GM21737 (cell line): ENCODE measurements around the gene NCOR1.
A peak's percentile ranks its signal among the peaks of the same experiment; 100 is the strongest.
"Not testable (repeated sequence)": the region's sequence is repeated elsewhere in the genome, so short reads cannot be mapped to it uniquely, and the experiment has no call there.

Experiments used
- ATAC-seq: cut with Tn5 transposase; IDR thresholded peaks from one replicate; pipeline ENCODE4 v1.9.1; 2021; ENCODE audit warnings: mild to moderate bottlenecking, moderate library complexity; ENCODE audit not compliant: unreplicated experiment

Gene NCOR1

GRCh38 chr17:16215965-16216316 is 607 bp upstream of the NCOR1 start:
- ATAC-seq: peak; percentile 1

- ATAC-seq: peak; percentile 34
Observed at GRCh38 chr17:16215002-16215272, 397 bp downstream of the NCOR1 start.

- no peak for ATAC-seq
Observed at GRCh38 chr17:16214190-16215001, 938 bp downstream of the NCOR1 start.

- no peak for ATAC-seq
Observed at GRCh38 chr17:16212793-16213192, 2.5 kb downstream of the NCOR1 start.

- ATAC-seq: no peak
Observed at GRCh38 chr17:16211590-16211989, 3.7 kb downstream of the NCOR1 start.

- not testable (repeated sequence) for ATAC-seq
Observed at GRCh38 chr17:16204763-16205162, 10.6 kb downstream of the NCOR1 start.

GRCh38 chr17:16202554-16203500 is 12.5 kb downstream of the NCOR1 start:
- not testable (repeated sequence) for ATAC-seq

- ATAC-seq: not testable (repeated sequence)
Observed at GRCh38 chr17:16201693-16202131, 13.6 kb downstream of the NCOR1 start.

GRCh38 chr17:16199093-16199492 is 16.2 kb downstream of the NCOR1 start:
- ATAC-seq: no peak

- no peak for ATAC-seq
Observed at GRCh38 chr17:16197276-16197675, 18.1 kb downstream of the NCOR1 start.

- ATAC-seq: not testable (repeated sequence)
Observed at GRCh38 chr17:16194307-16194835, 21.0 kb downstream of the NCOR1 start.

- no peak for ATAC-seq
Observed at GRCh38 chr17:16191604-16192003, 23.7 kb downstream of the NCOR1 start.

GRCh38 chr17:16190703-16191360 is 24.5 kb downstream of the NCOR1 start:
- no peak for ATAC-seq

GRCh38 chr17:16189791-16190348 is 25.5 kb downstream of the NCOR1 start:
- ATAC-seq: no peak

- ATAC-seq: no peak
Observed at GRCh38 chr17:16187642-16188041, 27.7 kb downstream of the NCOR1 start.

GRCh38 chr17:16181581-16181980 is 33.8 kb downstream of the NCOR1 start:
- no peak for ATAC-seq

GRCh38 chr17:16178836-16179235 is 36.5 kb downstream of the NCOR1 start:
- ATAC-seq: no peak

GRCh38 chr17:16171613-16172012 is 43.7 kb downstream of the NCOR1 start:
- no peak for ATAC-seq

GRCh38 chr17:16166766-16167165 is 48.6 kb downstream of the NCOR1 start:
- not testable (repeated sequence) for ATAC-seq

GRCh38 chr17:16158714-16159113 is 56.6 kb downstream of the NCOR1 start:
- ATAC-seq: no peak

- no peak for ATAC-seq
Observed at GRCh38 chr17:16155536-16155935, 59.8 kb downstream of the NCOR1 start.
